IPS-18a (cell line): ENCODE measurements around the gene CDC27.

Experiments used
- H3K27ac ChIP-seq: one replicate; pipeline ENCODE4 v1.5.1; 2013; ENCODE audit warnings: low read length
- H3K27me3 ChIP-seq: one replicate; pipeline ENCODE4 v1.6.1; 2013; ENCODE audit warnings: mild to moderate bottlenecking, low read length; ENCODE audit not compliant: control insufficient read depth, insufficient read depth
- H3K36me3 ChIP-seq: one replicate; pipeline ENCODE4 v1.6.1; 2013; ENCODE audit warnings: low read depth, low read length; ENCODE audit not compliant: control insufficient read depth
- H3K4me1 ChIP-seq: one replicate; pipeline ENCODE4 v1.6.1; 2013; ENCODE audit warnings: low read depth, low read length; ENCODE audit not compliant: control insufficient read depth
- H3K4me3 ChIP-seq: one replicate; pipeline ENCODE4 v1.5.1; 2013; ENCODE audit warnings: low read length
- H3K9ac ChIP-seq: one replicate; pipeline ENCODE4 v1.6.1; 2013; ENCODE audit warnings: mild to moderate bottlenecking, low read length, moderate library complexity
- H3K9me3 ChIP-seq: one replicate; pipeline ENCODE4 v1.6.1; 2013; ENCODE audit warnings: low read depth, low read length; ENCODE audit not compliant: control insufficient read depth

CDC27 gene

DNA sequence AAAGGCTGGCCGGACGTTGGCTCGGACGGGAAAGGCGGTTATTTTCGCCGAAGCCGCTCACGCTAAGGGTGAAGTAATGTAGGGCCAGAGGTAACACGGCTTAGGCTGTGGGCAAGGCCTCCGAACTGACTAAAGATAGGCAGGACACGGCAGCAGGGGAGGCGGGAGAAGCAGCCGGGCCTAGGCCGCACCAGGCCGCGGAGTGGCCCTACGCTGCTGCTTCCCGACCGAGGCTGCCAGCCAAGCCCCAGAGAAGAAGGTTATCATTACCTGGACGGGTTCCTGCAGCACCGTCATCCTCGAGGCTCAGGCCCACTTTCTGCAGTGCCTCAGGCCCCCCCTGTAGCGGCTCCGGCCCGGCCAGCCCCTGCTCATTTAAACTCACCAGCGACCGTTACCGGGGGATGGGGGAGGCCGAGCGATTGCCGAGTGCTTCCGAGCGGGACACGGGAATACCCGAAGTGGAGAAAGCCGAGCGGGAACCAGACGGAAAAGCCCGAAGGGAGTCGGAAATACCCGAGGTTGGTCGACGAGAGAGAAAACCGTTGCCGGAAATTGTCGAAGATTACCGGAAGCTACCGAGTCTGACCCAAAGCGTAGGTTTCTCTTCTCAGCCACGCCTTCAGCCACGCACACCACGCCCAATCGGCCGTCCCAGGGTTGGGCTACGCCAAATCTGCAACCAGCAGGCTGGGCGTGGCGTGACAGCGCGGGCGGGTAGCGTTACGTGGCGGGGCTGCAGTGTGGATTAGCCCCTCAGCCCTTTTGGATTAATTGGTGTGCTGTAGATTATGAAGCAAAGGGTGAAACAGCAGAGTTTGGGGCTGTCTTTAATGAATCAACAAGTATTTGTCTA, at the start of gene CDC27:
CDC27 (minus strand) TSS at position 420 of the 856 bp plus-strand sequence; CDS start at position 297, 123 bp downstream.
- Histone ChIP-seq H3K4me3 (peak within 1 kb of the TSS; percentile 95), H3K27ac (peak within 1 kb of the TSS; percentile 63), H3K27me3 (no peaks in the 10 kb centered on the region), H3K36me3 (no peaks in the 10 kb centered on the region), H3K9ac (peak within 1 kb of the TSS; percentile 91), H3K9me3 (no peaks in the 10 kb centered on the region), H3K4me1 (peaks cover 4% of the 10 kb centered on the region)

DNA sequence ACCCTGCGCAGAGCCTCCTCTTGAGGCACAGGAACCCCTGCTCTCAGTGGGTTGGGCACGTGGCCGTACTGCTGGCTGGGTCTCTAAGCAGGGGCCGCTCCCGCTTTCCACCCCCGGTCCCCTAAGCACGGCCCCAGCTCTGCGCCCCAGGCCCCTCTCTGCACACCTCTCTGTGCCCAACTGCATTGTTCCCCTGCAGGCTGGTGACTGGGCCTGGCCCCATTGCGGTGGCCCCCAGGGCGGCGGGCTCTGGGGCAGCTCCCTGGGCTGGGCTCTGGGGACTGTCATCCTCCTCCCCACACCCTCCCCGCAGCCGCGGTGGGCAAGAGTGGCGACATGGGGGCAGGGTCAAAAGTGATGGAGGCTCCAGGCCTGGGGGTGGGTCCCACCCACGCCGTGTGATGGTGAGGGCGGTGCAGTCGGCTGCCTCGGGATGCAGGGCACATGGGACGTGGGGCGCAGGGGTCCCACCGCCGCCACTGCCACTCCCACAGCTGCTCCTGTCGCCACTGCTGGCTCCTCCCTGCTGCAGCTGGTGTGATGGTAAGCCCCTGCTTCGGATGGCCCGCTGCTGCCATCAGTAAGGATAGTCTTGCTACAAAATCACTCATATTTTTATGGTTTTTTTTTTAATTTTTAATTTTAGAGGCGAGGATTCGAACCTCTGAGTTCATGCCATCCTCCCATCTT, 49.4 kb upstream of the CDC27 start:
- no peaks in the 10 kb centered on the region for H3K4me1 ChIP-seq
- no peaks in the 10 kb centered on the region for H3K9me3 ChIP-seq
- H3K4me3 ChIP-seq: no peak overlapping the region
- no peak overlapping the region for H3K27ac ChIP-seq
- no peaks in the 10 kb centered on the region for H3K36me3 ChIP-seq
- no peak overlapping the region for H3K9ac ChIP-seq
- H3K27me3 ChIP-seq: no peaks in the 10 kb centered on the region

DNA sequence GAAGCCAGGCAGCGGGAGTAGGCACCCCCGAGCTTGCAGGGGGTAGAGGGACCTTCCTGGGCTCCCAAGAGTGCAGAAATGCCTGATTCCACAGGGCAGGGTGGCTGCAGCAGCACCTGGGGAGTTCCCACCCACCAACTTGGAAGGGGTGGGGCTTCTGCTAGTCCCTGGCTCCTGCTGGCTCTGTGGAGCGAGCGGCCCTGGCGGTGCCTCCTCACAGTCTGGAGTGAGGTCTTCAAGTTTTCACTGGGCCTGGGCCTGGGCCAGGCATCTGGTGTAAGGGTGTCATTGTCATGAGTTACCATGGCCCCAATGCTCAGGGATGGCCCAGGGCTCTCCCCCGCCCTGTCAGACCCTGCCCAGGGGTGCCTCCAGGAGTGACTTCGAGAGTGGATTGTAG, 48.7 kb upstream of the CDC27 start:
- Histone ChIP-seq H3K4me3 (no peak overlapping the region), H3K27ac (no peak overlapping the region), H3K9ac (no peak overlapping the region), H3K27me3 (no peaks in the 10 kb centered on the region), H3K9me3 (no peaks in the 10 kb centered on the region), H3K36me3 (no peaks in the 10 kb centered on the region), H3K4me1 (no peaks in the 10 kb centered on the region)

DNA sequence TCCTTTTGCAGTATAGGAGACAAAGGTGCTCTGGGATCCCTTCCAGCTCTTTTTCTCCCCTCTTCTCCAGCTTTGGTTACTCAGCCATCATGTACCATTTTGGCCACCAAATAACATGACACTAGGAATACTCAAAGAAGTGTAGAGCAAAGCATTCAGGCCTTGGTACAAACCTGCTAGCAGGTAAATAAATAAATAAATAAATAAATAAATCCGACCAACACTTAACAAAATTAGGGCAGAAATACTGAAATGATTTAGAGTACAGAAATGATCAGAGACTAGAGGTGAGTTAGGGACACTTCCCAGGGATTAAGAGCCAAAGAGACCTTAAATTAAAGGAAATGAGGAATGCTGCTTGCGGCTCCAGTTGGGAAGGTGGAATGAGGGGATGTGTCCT, 46.8 kb upstream of the CDC27 start:
- no peaks in the 10 kb centered on the region for H3K36me3 ChIP-seq

DNA sequence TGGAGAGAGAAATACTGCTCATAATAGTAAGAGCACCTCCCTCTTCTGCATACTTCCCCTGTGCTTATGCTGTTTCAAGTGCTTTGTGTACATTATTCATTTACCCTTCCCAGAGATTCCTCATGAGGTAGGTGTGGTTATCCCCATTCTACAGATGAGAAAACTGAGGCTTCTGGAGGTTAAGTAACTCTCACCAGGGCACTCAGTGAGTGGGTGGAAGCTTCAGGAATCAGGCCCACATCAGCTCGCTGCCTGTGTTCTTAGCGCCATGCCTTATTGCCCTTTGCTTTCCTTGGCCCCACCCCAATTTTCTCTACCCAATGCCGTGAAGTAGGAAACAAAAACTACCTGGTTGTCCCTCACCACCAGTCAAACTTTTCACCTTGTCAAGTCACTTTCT, 46.4 kb upstream of the CDC27 start:
- Histone ChIP-seq H3K9me3 (no peaks in the 10 kb centered on the region), H3K4me3 (no peak overlapping the region), H3K27me3 (no peaks in the 10 kb centered on the region), H3K36me3 (no peaks in the 10 kb centered on the region), H3K27ac (no peak overlapping the region), H3K9ac (no peak overlapping the region), H3K4me1 (no peaks in the 10 kb centered on the region)

More for the DNA sequence above, 46.8 kb upstream of the CDC27 start:
- H3K9me3 ChIP-seq: no peaks in the 10 kb centered on the region
- no peak overlapping the region for H3K4me3 ChIP-seq
- H3K27me3 ChIP-seq: no peaks in the 10 kb centered on the region
- no peak overlapping the region for H3K27ac ChIP-seq
- H3K4me1 ChIP-seq: no peaks in the 10 kb centered on the region
- H3K9ac ChIP-seq: no peak overlapping the region

DNA sequence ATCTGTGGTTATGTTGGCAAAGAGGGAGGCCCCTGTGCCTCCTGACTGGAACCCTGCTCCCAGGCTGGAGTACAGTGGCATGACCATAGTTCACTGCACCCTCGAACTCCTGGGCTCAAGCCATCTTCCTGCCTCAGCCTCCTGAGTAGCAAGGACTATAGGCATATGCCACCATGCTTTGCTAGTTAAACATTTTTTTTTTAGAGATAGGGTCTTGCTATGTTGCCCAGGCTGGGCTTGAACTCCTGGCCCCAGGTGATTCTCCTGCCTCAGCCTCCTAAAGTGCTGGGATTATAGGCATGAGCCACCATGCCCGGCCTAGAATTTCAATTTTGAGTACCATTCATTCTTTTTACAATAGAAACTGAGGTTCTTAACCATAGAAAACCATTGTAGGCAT, 43.4 kb upstream of the CDC27 start:
- H3K36me3 ChIP-seq: no peaks in the 10 kb centered on the region
- no peaks in the 10 kb centered on the region for H3K9me3 ChIP-seq
- no peaks in the 10 kb centered on the region for H3K4me1 ChIP-seq
- H3K9ac ChIP-seq: no peak overlapping the region
- no peak overlapping the region for H3K27ac ChIP-seq
- peaks cover 5% of the 10 kb centered on the region for H3K27me3 ChIP-seq
- no peak overlapping the region for H3K4me3 ChIP-seq

DNA sequence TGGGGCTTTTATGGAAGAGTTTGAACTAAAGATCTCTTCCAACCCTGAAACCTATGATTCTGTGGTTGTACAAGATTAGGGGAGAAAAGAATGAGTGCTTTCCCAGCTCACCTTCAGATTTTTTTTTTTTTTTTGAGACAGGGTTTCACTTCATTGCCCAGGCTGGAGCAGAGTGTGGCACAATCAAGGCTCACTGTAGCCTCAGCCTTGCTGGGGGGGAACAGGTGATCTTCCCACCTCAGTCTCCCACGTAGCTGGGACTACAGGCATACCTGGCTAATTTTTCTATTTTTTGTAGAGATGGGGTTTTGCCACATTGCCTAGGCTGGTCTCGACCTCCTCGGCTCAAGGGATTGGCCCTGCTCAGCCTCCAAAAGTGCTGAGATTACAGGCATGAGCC, 42.8 kb upstream of the CDC27 start:
- Histone ChIP-seq H3K4me3 (no peak overlapping the region), H3K4me1 (no peaks in the 10 kb centered on the region), H3K27ac (no peak overlapping the region), H3K36me3 (no peaks in the 10 kb centered on the region), H3K27me3 (peaks cover 5% of the 10 kb centered on the region), H3K9me3 (no peaks in the 10 kb centered on the region), H3K9ac (no peak overlapping the region)

DNA sequence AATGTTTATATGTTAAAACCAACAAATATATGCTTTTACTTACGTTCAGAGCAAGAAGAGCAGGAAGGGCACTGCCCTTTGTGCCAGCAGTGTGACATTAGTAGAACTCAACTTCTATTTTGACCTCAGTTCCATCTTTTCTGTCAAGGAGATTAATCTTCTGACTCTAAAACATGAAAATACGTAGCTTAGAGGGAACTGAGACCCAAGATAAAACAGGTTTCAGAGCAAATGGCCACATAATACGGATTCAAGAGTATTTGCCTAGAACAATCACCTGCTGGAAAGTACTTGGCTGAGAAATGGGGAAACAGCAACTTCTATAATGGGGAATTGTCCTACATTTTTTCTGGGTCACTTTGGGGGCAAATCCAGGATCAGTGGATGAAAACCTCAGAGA, 42.2 kb upstream of the CDC27 start:
- Histone ChIP-seq H3K9me3 (no peaks in the 10 kb centered on the region), H3K9ac (no peak overlapping the region), H3K36me3 (no peaks in the 10 kb centered on the region), H3K27ac (no peak overlapping the region), H3K27me3 (peaks cover 5% of the 10 kb centered on the region), H3K4me3 (no peak overlapping the region), H3K4me1 (no peaks in the 10 kb centered on the region)

GRCh38 chr17:47230864-47231263, 41.8 kb upstream of the CDC27 start:
- no peak overlapping the region for H3K9ac ChIP-seq
- no peaks in the 10 kb centered on the region for H3K4me1 ChIP-seq
- H3K27ac ChIP-seq: no peak overlapping the region
- peaks cover 5% of the 10 kb centered on the region for H3K27me3 ChIP-seq
- H3K4me3 ChIP-seq: no peak overlapping the region
- no peaks in the 10 kb centered on the region for H3K36me3 ChIP-seq
- H3K9me3 ChIP-seq: no peaks in the 10 kb centered on the region

GRCh38 chr17:47229535-47230443, 40.7 kb upstream of the CDC27 start:
- no peaks in the 10 kb centered on the region for H3K4me1 ChIP-seq
- no peak overlapping the region for H3K9ac ChIP-seq
- no peak overlapping the region for H3K27ac ChIP-seq
- H3K4me3 ChIP-seq: no peak overlapping the region
- no peaks in the 10 kb centered on the region for H3K9me3 ChIP-seq
- peaks cover 5% of the 10 kb centered on the region for H3K27me3 ChIP-seq
- no peaks in the 10 kb centered on the region for H3K36me3 ChIP-seq

- Histone ChIP-seq H3K27ac (no peak overlapping the region), H3K4me3 (no peak overlapping the region), H3K36me3 (no peaks in the 10 kb centered on the region), H3K27me3 (peaks cover 5% of the 10 kb centered on the region), H3K4me1 (no peaks in the 10 kb centered on the region), H3K9ac (no peak overlapping the region), H3K9me3 (no peaks in the 10 kb centered on the region)
These were observed 38.8 kb upstream of the CDC27 start for GRCh38 chr17:47227862-47228261.
